H9 (cell line): ENCODE results near the gene DDA1. TPM values are rescaled to one million over a fixed set of nuclear protein-coding genes. Genes with fewer than 3 reads are reported as not detected.

Experiments
- DNase-seq: peaks from one replicate; pipeline ENCODE4 v3.0.0-alpha.2; 2017
- H2AFZ ChIP-seq: one replicate; pipeline ENCODE4 v1.6.1; 2013; ENCODE audit warnings: mild to moderate bottlenecking, low read length, control low read depth, moderate library complexity
- H2AK5ac ChIP-seq: 2 replicates; pipeline ENCODE4 v1.6.1; 2013; ENCODE audit warnings: low read length, control low read depth, mixed read lengths; ENCODE audit not compliant: insufficient read length
- H2BK120ac ChIP-seq: one replicate; pipeline ENCODE4 v1.6.1; 2013; ENCODE audit warnings: low read depth, mild to moderate bottlenecking, low read length, control low read depth, inconsistent platforms; ENCODE audit not compliant: poor library complexity, severe bottlenecking
- H2BK12ac ChIP-seq: 2 replicates; pipeline ENCODE4 v1.6.1; 2013; ENCODE audit warnings: low read length, control low read depth, mixed read lengths, low read depth; ENCODE audit not compliant: insufficient read length
- H2BK15ac ChIP-seq: 2 replicates; pipeline ENCODE4 v1.6.1; 2013; ENCODE audit warnings: low read depth, low read length, control low read depth
- H2BK20ac ChIP-seq: one replicate; pipeline ENCODE4 v1.6.1; 2013; ENCODE audit warnings: low read depth, mild to moderate bottlenecking, low read length, control low read depth, inconsistent platforms; ENCODE audit not compliant: poor library complexity, severe bottlenecking
- H2BK5ac ChIP-seq: 2 replicates; pipeline ENCODE4 v1.6.1; 2013; ENCODE audit warnings: low read length, control low read depth, mixed read lengths; ENCODE audit not compliant: insufficient read length
- H3K14ac ChIP-seq: 2 replicates; pipeline ENCODE4 v1.6.1; 2013; ENCODE audit warnings: low read length, control low read depth; ENCODE audit not compliant: insufficient read depth
- H3K18ac ChIP-seq: 2 replicates; pipeline ENCODE4 v1.6.1; 2013; ENCODE audit warnings: low read depth, mild to moderate bottlenecking, mixed read lengths, low read length, control low read depth; ENCODE audit not compliant: insufficient read length
- H3K23ac ChIP-seq: 2 replicates; pipeline ENCODE4 v1.6.1; 2013; ENCODE audit warnings: low read length, control low read depth, mixed read lengths, low read depth; ENCODE audit not compliant: insufficient read length
- H3K23me2 ChIP-seq: 2 replicates; pipeline ENCODE4 v1.6.1; 2013; ENCODE audit warnings: low read depth, mild to moderate bottlenecking, mixed read lengths, low read length, control low read depth; ENCODE audit not compliant: insufficient read length, poor library complexity, severe bottlenecking
- H3K27ac ChIP-seq: 2 replicates; pipeline ENCODE4 v1.5.1; 2013; ENCODE audit warnings: low read length, control low read depth, mixed read lengths, low read depth; ENCODE audit not compliant: insufficient read length
- H3K27me3 ChIP-seq: 2 replicates; pipeline ENCODE4 v1.6.1; 2013; ENCODE audit warnings: low read length, control low read depth, inconsistent platforms; ENCODE audit not compliant: insufficient read depth
- H3K4ac ChIP-seq: 2 replicates; pipeline ENCODE4 v1.6.1; 2013; ENCODE audit warnings: low read depth, mild to moderate bottlenecking, control low read depth, inconsistent platforms, low read length, moderate library complexity
- H3K4me1 ChIP-seq: 2 replicates; pipeline ENCODE4 v1.6.1; 2013; ENCODE audit warnings: low read length, control low read depth, inconsistent platforms; ENCODE audit not compliant: insufficient read depth
- H3K4me2 ChIP-seq: 2 replicates; pipeline ENCODE4 v1.6.1; 2013; ENCODE audit warnings: low read length, control low read depth, mixed read lengths; ENCODE audit not compliant: insufficient read length, insufficient read depth
- H3K56ac ChIP-seq: 2 replicates; pipeline ENCODE4 v1.6.1; 2013; ENCODE audit warnings: low read depth, mild to moderate bottlenecking, mixed read lengths, low read length, control low read depth; ENCODE audit not compliant: insufficient read length
- H3K79me1 ChIP-seq: 2 replicates; pipeline ENCODE4 v1.6.1; 2013; ENCODE audit warnings: low read depth, mild to moderate bottlenecking, moderate library complexity, low read length, control low read depth, inconsistent platforms; ENCODE audit not compliant: insufficient read depth, poor library complexity, severe bottlenecking
- H3K79me2 ChIP-seq: 2 replicates; pipeline ENCODE4 v1.6.1; 2013; ENCODE audit warnings: low read length, control low read depth, inconsistent platforms; ENCODE audit not compliant: insufficient read depth
- H3K9ac ChIP-seq: 2 replicates; pipeline ENCODE4 v1.6.1; 2013; ENCODE audit warnings: low read length, control low read depth, mixed read lengths; ENCODE audit not compliant: insufficient read length; ENCODE audit errors: extremely low read depth
- H3K9me3 ChIP-seq: one replicate; pipeline ENCODE4 v1.6.1; 2013; ENCODE audit warnings: low read depth, low read length, inconsistent platforms; ENCODE audit not compliant: control insufficient read depth
- H3T11ph ChIP-seq: one replicate; pipeline ENCODE4 v1.6.1; 2013; ENCODE audit warnings: mild to moderate bottlenecking, low read length, control low read depth, inconsistent platforms
- H4K20me1 ChIP-seq: one replicate; pipeline ENCODE4 v1.6.1; 2013; ENCODE audit not compliant: control insufficient read depth, insufficient read length, insufficient read depth
- H4K5ac ChIP-seq: 2 replicates; pipeline ENCODE4 v1.6.1; 2013; ENCODE audit warnings: low read depth, mild to moderate bottlenecking, mixed read lengths, low read length, control low read depth; ENCODE audit not compliant: insufficient read length
- H4K8ac ChIP-seq: replicated peaks from 2 replicates; pipeline ENCODE4 v1.6.1; 2013; ENCODE audit warnings: low read length, control low read depth, mixed read lengths, low read depth; ENCODE audit not compliant: insufficient read length
- H4K91ac ChIP-seq: 2 replicates; pipeline ENCODE4 v1.6.1; 2013; ENCODE audit warnings: low read depth, mild to moderate bottlenecking, moderate library complexity, mixed read lengths, low read length, control low read depth; ENCODE audit not compliant: insufficient read length
- H3K27ac Mint-ChIP-seq, 3 experiments: 2 replicates in 2 of 3; 3 replicates in 1 of 3; pipeline ENCODE4 v1.8.0; 2020 to 2021; ENCODE audit warnings: mixed read lengths in 3 of 3, mild to moderate bottlenecking in 1 of 3, moderate library complexity in 1 of 3
- H3K27me3 Mint-ChIP-seq: 2 replicates; pipeline ENCODE4 v1.8.0; 2021; ENCODE audit warnings: low read depth, mild to moderate bottlenecking, moderate library complexity, mixed read lengths
- H3K36me3 Mint-ChIP-seq, 3 experiments: 2 replicates in 2 of 3; 3 replicates in 1 of 3; pipeline ENCODE4 v1.8.0; 2020 to 2021; ENCODE audit warnings: low read depth in 3 of 3, mixed read lengths in 3 of 3; ENCODE audit not compliant: insufficient read depth in 1 of 3
- H3K4me1 Mint-ChIP-seq, 2 experiments: 2 replicates each; pipeline ENCODE4 v1.8.0; 2020; ENCODE audit warnings: mixed read lengths in 2 of 2
- H3K4me3 Mint-ChIP-seq, 2 experiments: 2 replicates in 1 of 2; 3 replicates in 1 of 2; pipeline ENCODE4 v1.8.0; 2020 to 2021; ENCODE audit warnings: mild to moderate bottlenecking in 2 of 2, mixed read lengths in 2 of 2, moderate library complexity in 1 of 2
- H3K9me3 Mint-ChIP-seq, 2 experiments: 2 replicates in 1 of 2; 3 replicates in 1 of 2; pipeline ENCODE4 v1.8.0; 2020; ENCODE audit warnings: mild to moderate bottlenecking in 2 of 2, mixed read lengths in 2 of 2, moderate library complexity in 1 of 2
- WGBS: extraction: QIAGEN DNeasy Blood & Tissue Kit; methylation state at CpG from one replicate; pipeline ENCODE4 v1.1.7; 2013; ENCODE audit warnings: missing lambda C conversion rate, low lambda C conversion rate, mixed read lengths; ENCODE audit not compliant: insufficient read length; ENCODE audit errors: extremely low coverage; 5-methylcytosine and 5-hydroxymethylcytosine counted together
- total RNA-seq: library from RNA; stranded (reverse); gene quantifications from 2 replicates; pipeline ENCODE4 v1.2.1, GENCODE V29; 2021
- TF ChIP-seq, protein P1 (sequence below): fragments of 200-600 bp; sonication (generic); conservative IDR thresholded peaks from 3 replicates; pipeline ENCODE4 v1.8.0; 2021; ENCODE audit warnings: antibody characterized with exemption, mild to moderate bottlenecking

Gene DDA1
- total RNA-seq, 1 experiment from 2014 or later = 45.7 TPM

DNA sequence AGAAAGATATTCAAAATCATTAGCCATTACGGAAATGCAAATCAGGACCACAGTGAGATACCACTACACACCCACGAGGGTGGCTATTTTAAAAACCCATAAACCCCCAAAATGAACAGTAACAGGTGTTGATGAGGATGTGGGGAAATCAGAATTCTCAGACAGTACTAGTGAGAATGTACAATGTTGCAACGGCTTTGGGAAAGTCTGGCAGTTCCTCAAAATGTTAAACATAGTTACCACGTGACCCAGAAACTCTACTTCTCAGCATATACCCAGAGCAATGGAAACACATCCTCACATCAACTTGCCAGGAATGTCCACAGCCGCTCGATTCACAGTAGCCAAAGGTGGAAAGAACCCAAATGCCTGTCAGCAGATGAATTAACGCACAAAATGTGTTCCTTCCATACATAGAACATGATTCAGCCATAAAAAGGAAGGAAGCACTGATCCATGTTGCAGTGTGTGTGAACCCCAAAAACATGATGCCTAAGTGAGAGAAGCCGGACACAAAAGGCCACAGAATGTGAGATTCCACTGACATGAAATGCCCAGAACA lies 60.7 kb downstream of the DDA1 start:
- H3K27me3 ChIP-seq = no peaks in the 10 kb centered on the region
- H3K79me1 ChIP-seq = no peaks in the 10 kb centered on the region
- H3K9me3 ChIP-seq = no peaks in the 10 kb centered on the region
- no peak overlapping the region for H3K56ac ChIP-seq
- H3K79me2 ChIP-seq = no peaks in the 10 kb centered on the region
- H4K5ac ChIP-seq = no peak overlapping the region
- no peak overlapping the region for H2BK12ac ChIP-seq
- no peak overlapping the region for H3K4me2 ChIP-seq
- Mint-ChIP-seq H3K4me1 (peaks cover 0 to 4% of the 10 kb centered on the region in 2 experiments; a peak in 1 of 4 replicates), H3K4me3 (no peak overlapping the region), H3K27ac (no peak overlapping the region; a peak in 1 of 7 replicates), H3K27me3 (peaks cover 4% of the 10 kb centered on the region), H3K9me3 (no peaks in the 10 kb centered on the region), H3K36me3 (no peaks in the 10 kb centered on the region)
- no peak overlapping the region for H2BK5ac ChIP-seq
- H2AFZ ChIP-seq = no peak overlapping the region
- H4K8ac ChIP-seq = no peak overlapping the region
- no peak overlapping the region for H2BK15ac ChIP-seq
- no peak overlapping the region for H2BK120ac ChIP-seq
- TF ChIP-seq, protein P1, sequence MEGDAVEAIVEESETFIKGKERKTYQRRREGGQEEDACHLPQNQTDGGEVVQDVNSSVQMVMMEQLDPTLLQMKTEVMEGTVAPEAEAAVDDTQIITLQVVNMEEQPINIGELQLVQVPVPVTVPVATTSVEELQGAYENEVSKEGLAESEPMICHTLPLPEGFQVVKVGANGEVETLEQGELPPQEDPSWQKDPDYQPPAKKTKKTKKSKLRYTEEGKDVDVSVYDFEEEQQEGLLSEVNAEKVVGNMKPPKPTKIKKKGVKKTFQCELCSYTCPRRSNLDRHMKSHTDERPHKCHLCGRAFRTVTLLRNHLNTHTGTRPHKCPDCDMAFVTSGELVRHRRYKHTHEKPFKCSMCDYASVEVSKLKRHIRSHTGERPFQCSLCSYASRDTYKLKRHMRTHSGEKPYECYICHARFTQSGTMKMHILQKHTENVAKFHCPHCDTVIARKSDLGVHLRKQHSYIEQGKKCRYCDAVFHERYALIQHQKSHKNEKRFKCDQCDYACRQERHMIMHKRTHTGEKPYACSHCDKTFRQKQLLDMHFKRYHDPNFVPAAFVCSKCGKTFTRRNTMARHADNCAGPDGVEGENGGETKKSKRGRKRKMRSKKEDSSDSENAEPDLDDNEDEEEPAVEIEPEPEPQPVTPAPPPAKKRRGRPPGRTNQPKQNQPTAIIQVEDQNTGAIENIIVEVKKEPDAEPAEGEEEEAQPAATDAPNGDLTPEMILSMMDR = no peak
- no peak overlapping the region for H3K23ac ChIP-seq
- H4K20me1 ChIP-seq = no peaks in the 10 kb centered on the region
- H2AK5ac ChIP-seq = no peak overlapping the region
- no peak overlapping the region for H3K14ac ChIP-seq
- H3K4ac ChIP-seq = no peak overlapping the region
- H3K23me2 ChIP-seq = no peaks in the 10 kb centered on the region
- H4K91ac ChIP-seq = no peak overlapping the region
- WGBS = no CpG with 5 or more reads among the region's 8 CpGs
- H3T11ph ChIP-seq = no peak overlapping the region
- no peak for DNase-seq
- no peak overlapping the region for H2BK20ac ChIP-seq
- H3K9ac ChIP-seq = no peak overlapping the region
- H3K18ac ChIP-seq = no peak overlapping the region
- no peaks in the 10 kb centered on the region; the same call in 1 of the 2 replicates for H3K4me1 ChIP-seq
- H3K27ac ChIP-seq = no peak overlapping the region

Other genes starting within 250 kb of the DDA1 start
- 27.8 and 29.4 TPM in 2 replicates for gene HAUS8, start 234.1 kb upstream of the DDA1 start, total RNA-seq
- 58.5 and 58.6 TPM in 2 replicates for gene MYO9B, start 233.8 kb upstream of the DDA1 start, total RNA-seq
- gene USE1, start 94.2 kb upstream of the DDA1 start, total RNA-seq = 14.8 and 16.2 TPM in 2 replicates
- gene OCEL1, start 83.3 kb upstream of the DDA1 start, total RNA-seq = 25.7 and 26.4 TPM in 2 replicates
- gene NR2F6, start 63.6 kb upstream of the DDA1 start, total RNA-seq = 134 and 137 TPM in 2 replicates
- 6.4 and 6.7 TPM in 2 replicates for gene USHBP1, start 44.8 kb upstream of the DDA1 start, total RNA-seq
- gene BABAM1, start 42.1 kb upstream of the DDA1 start, total RNA-seq = 125 and 130 TPM in 2 replicates
- 15.0 and 16.5 TPM in 2 replicates for gene ANKLE1, start 27.7 kb upstream of the DDA1 start, total RNA-seq
- 11.7 and 12.8 TPM in 2 replicates for gene ABHD8, start 6.1 kb upstream of the DDA1 start, total RNA-seq
- 84.6 and 93.6 TPM in 2 replicates for gene MRPL34, start 3.7 kb upstream of the DDA1 start, total RNA-seq
- gene ANO8, start 25.3 kb downstream of the DDA1 start, total RNA-seq = 18.9 and 21.9 TPM in 2 replicates
- 62.9 and 71.3 TPM in 2 replicates for gene GTPBP3, start 28.0 kb downstream of the DDA1 start, total RNA-seq
- gene PLVAP, start 67.8 kb downstream of the DDA1 start, total RNA-seq = not detected in 2 replicates
- gene CCDC194, start 84.6 kb downstream of the DDA1 start, total RNA-seq = 0.68 and 0.75 TPM in 2 replicates
- 60.7 and 63.3 TPM in 2 replicates for gene BST2, start 96.1 kb downstream of the DDA1 start, total RNA-seq
- gene MVB12A, start 110.5 kb downstream of the DDA1 start, total RNA-seq = 49.7 and 50.4 TPM in 2 replicates
- 1.4 TPM in 2 replicates for gene TMEM221, start 139.1 kb downstream of the DDA1 start, total RNA-seq
- not detected in 2 replicates for gene NXNL1, start 151.4 kb downstream of the DDA1 start, total RNA-seq
- gene SLC27A1, start 161.0 kb downstream of the DDA1 start, total RNA-seq = 6.3 and 6.4 TPM in 2 replicates
- 73.1 and 76.0 TPM in 2 replicates for gene PGLS, start 202.1 kb downstream of the DDA1 start, total RNA-seq
- 45.3 and 48.5 TPM in 2 replicates for gene COLGALT1, start 246.1 kb downstream of the DDA1 start, total RNA-seq